Cardiac muscle cell (in vitro differentiated cells and primary cell): ENCODE results near the gene KCTD14. TPM values are rescaled to one million over a fixed set of nuclear protein-coding genes. Genes with fewer than 3 reads are reported as not detected.
"Not testable (repeated sequence)": the region's sequence is repeated elsewhere in the genome, so short reads cannot be mapped to it uniquely, and the experiment has no call there.

Experiments
- DNase-seq, 2 donors: peaks; one replicate each; pipeline versions ENCODE4 v3.0.0 to v3.0.0-alpha.2; 2010 to 2017; ENCODE audit warnings: low read depth in 1 of 2, low spot score in 1 of 2
- H3K27ac ChIP-seq: fragments of 200-600 bp; sonication (generic); 2 replicates; pipeline ENCODE4 v1.5.1; 2016
- H3K27me3 ChIP-seq: fragments of 200-600 bp; sonication (generic); 2 replicates; pipeline ENCODE4 v1.6.0; 2016; ENCODE audit warnings: control low read depth
- H3K36me3 ChIP-seq: fragments of 200-600 bp; sonication (generic); 2 replicates; pipeline ENCODE4 v1.5.1; 2016; ENCODE audit warnings: control low read depth
- H3K4me1 ChIP-seq: fragments of 200-600 bp; sonication (generic); 2 replicates; pipeline ENCODE4 v1.8.1; 2017; ENCODE audit warnings: low read depth, mild to moderate bottlenecking, mixed run types
- H3K4me3 ChIP-seq: fragments of 200-600 bp; sonication (generic); 2 replicates; pipeline ENCODE4 v1.5.1; 2016; ENCODE audit warnings: mild to moderate bottlenecking
- H3K9me3 ChIP-seq: fragments of 200-600 bp; sonication (generic); 2 replicates; pipeline ENCODE4 v1.5.1; 2017; ENCODE audit warnings: low read depth, mild to moderate bottlenecking, control low read depth
- CTCF ChIP-seq: IDR thresholded peaks from 2 replicates; pipeline ENCODE4 v1.5.1; 2012; ENCODE audit warnings: low read depth, mild to moderate bottlenecking, low read length
- polyA plus RNA-seq: library from polyadenylated mRNA; unstranded; fragments of >200 nt; fragmentation: Nextera tagmentation; extraction: Ambion mirVana; gene quantifications from 2 replicates; pipeline ENCODE4 v1.2.1, GENCODE V29; 2016
- total RNA-seq: library from RNA; depleted of rRNA; stranded (reverse); fragments of >200 nt; gene quantifications from 2 replicates; pipeline ENCODE4 v1.2.3, GENCODE V29; 2016

KCTD14 gene
- total and polyA plus RNA-seq, 2 experiments from 2014 or later = 0.23 to 0.45 TPM

GRCh38 chr11:78046486-78046854 is 23.4 kb upstream of the KCTD14 start:
- no peak for TF ChIP-seq CTCF
- Histone ChIP-seq H3K4me1 (peaks cover 8% of the 10 kb centered on the region), H3K36me3 (no peaks in the 10 kb centered on the region), H3K9me3 (no peaks in the 10 kb centered on the region), H3K27me3 (no peaks in the 10 kb centered on the region), H3K4me3 (no peak overlapping the region), H3K27ac (no peak overlapping the region)
- DNase-seq = no peak

GRCh38 chr11:78045851-78046485 is 22.9 kb upstream of the KCTD14 start:
- Histone ChIP-seq H3K4me1 (peaks cover 4% of the 10 kb centered on the region), H3K27ac (no peak overlapping the region), H3K27me3 (no peaks in the 10 kb centered on the region), H3K4me3 (no peak overlapping the region), H3K9me3 (no peaks in the 10 kb centered on the region), H3K36me3 (no peaks in the 10 kb centered on the region)
- DNase-seq = peak; percentile 76 to 84
- peak; percentile 99 for TF ChIP-seq CTCF

DNA sequence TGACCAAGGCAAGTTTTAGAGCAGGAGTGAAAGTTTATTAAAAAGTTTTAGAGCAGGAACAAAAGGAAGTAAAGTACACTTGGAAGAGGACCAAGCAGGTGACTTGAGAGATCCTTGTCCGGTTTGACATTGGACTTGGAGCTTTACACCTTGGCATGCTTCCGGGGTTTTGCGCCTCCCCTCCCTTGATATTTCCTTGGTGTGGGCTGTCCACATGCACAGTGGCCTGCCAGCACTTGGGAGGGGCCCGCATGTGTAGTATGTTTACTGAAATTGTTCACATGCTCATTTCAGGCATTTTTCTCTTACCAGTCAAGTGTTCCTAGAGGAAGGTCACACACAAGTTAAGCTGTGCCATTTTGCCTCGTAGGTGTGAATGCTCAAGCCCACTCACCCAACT is 21.6 kb upstream of the KCTD14 start:
- Histone ChIP-seq H3K36me3 (no peaks in the 10 kb centered on the region), H3K4me1 (peaks cover 4% of the 10 kb centered on the region), H3K27ac (no peak overlapping the region)

GRCh38 chr11:78041843-78042440 is 18.9 kb upstream of the KCTD14 start:
- DNase-seq = no peak
- no peak overlapping the region for H3K4me3 ChIP-seq
- peaks cover 4% of the 10 kb centered on the region for H3K4me1 ChIP-seq
- no peaks in the 10 kb centered on the region for H3K27me3 ChIP-seq
- H3K36me3 ChIP-seq = no peaks in the 10 kb centered on the region
- H3K27ac ChIP-seq = no peak overlapping the region
- no peak for TF ChIP-seq CTCF
- no peaks in the 10 kb centered on the region for H3K9me3 ChIP-seq

More for the DNA sequence above, 21.6 kb upstream of the KCTD14 start:
- no peaks in the 10 kb centered on the region for H3K27me3 ChIP-seq
- no peak overlapping the region for H3K4me3 ChIP-seq
- DNase-seq = no peak
- H3K9me3 ChIP-seq = no peaks in the 10 kb centered on the region
- no peak for TF ChIP-seq CTCF

- not testable (repeated sequence) for H3K9me3 ChIP-seq, H3K36me3 ChIP-seq, H3K4me3 ChIP-seq, H3K4me1 ChIP-seq, H3K27me3 ChIP-seq, H3K27ac ChIP-seq, DNase-seq
These were observed 18.3 kb upstream of the KCTD14 start for GRCh38 chr11:78041380-78041719.

DNA sequence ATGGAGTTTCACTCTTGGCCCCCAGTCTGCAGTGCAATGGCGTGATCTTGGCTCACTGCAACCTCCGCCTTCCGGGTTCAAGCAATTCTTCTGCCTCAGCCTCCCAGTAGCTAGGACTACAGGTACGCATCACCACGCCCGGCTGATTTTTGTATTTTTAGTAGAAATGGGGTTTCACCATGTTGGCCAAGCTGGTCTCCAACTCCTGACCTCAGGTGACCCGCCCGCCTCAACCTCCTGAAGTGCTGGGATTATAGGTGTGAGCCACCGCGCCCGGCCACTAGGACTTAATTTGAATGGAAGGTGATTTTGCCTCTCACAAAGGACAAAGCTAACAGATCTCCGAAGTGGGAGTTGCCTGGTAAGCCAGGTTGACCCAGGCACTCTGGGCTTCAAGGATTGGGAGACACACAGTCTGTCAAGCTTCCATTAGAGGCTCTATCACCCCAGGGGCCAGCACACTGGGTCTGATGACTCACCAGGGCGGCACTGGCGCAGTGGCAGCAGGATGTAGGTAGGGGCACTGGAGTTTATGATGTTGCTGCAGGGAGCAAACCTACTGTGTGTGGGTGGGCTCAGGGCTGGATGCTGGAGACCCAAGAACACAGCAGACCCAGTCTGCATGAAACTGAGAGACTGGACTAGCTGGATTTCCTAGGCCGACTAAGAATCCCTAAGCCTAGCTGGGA is 17.8 kb upstream of the KCTD14 start:
- no peak for DNase-seq
- Histone ChIP-seq H3K4me3 (no peak overlapping the region), H3K9me3 (no peaks in the 10 kb centered on the region), H3K27me3 (no peaks in the 10 kb centered on the region), H3K4me1 (peaks cover 1% of the 10 kb centered on the region), H3K27ac (no peak overlapping the region), H3K36me3 (no peaks in the 10 kb centered on the region)
- TF ChIP-seq CTCF = no peak
